D341Med (cell line): Measurements from ENCODE around the gene ABHD16B.

Experiments used
- DNase-seq: peaks from one replicate; pipeline ENCODE4 v3.0.0; 2012; ENCODE audit warnings: low spot score

The ABHD16B gene

DNA sequence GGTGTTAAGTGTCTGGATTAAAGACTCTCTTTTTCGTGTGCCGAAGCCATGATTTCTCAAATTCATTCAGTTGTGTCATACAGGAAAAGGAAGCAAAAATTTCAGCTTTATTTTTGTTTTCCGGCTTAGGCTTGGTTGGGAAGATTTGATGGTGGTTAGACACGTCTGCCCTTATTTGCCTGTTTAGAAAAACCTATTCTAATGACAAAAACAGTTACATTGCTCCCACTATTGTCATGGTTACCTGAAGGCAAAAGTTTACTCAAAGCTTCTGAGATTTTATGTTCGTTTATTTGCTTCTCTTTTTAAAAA, 34.6 kb downstream of the ABHD16B start:
- no peak for DNase-seq

DNA sequence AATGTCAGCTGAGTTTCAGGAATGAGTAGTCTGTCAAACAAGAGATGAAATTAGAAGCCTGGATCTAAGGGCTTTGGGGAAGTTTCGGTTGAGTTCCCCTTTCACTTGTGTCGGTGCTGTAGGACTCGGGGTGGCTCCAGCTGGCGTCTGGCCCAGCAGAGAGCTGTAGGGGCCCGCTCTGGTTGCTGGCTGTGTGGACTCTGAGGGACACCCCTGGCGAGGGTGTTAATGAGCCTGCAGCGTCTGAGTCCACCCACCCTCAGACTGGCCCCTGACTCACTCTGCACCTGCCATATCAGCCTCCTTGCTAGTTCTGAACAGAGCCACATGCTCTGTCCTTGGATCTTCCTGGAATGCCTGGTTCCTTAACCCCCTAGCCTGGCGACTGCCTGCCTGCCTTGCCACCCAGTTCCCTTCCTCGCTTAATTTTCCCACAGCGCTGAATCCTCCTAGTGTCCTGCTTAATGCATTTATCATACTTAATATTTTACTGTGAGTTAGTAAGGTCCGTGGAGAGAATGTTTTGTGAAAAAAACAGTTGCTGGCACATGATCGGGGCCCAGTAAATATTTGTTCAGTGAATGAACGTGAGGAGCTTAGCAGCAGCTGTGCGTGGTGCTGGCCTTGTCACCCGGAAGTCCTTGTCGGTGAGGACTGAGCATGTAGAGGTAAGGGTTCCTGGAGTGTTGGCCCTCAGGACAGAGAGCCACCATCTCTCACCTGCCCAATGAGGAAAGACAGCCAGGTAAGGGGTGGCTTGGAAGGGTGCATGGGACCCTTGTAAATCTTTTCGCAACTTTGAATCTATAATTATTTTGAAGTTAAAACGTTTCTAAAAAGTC, 35.2 kb downstream of the ABHD16B start:
- peak; percentile 27 for DNase-seq

DNA sequence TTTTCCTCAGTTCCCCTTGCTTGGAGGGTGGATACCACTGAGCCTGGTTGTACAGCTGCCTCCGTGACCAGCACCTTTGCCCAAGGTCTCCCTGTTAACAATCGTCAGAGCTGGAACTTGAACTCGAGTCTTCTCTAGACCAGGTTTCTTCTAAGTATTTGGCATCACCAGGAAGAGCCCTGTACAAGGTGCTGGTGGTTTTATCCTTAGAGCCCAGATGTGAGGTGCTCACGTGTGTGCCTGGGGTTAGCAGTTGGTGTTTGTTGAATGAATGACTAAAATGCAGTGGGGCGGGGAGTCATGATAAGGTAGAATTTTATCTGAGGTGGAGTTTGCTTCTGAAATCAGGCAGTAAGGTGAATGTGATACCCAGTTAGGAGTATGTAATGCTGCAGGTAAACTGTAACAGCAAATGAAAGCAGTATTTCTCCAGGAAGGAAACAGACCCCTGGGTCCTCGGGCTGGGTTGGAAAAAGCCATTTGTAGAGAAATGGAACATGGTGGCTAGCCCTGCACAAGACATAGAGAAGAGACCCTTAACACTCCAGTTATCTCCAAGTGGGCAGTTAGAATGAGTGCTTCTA, 36.8 kb downstream of the ABHD16B start:
- no peak for DNase-seq

DNA sequence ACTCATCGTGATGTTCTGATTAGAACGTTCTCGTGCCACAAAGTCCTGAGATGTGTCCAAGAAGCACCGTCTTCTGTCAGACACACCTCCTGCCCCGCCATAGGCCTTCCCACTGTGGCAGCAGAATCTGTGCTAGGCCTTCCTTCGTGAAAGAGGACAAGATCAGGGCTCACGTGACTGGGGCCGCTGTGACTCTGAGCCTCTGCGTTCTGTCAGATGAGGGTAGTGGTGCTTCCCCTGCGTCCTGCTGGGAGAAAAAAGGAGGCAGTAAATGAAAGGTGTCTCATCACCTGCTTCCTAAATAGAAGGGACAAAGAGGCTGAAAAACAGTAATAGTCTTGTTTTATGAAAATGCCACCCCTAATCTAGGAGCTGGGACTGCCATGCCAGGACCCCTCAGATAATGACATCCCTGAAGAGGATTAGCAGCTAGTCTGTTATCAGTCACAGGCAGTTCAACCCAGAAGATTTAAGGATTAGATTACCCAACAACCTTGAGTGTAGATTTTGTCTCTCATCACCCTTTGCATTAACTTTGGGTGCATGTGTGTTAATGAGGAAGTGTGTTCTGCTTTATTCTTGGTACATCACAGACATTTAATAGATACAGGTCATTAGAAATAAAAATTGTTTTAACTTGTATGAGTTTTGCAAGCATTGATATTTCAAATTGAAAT, 37.7 kb downstream of the ABHD16B start:
- peak; percentile 70 for DNase-seq

DNA sequence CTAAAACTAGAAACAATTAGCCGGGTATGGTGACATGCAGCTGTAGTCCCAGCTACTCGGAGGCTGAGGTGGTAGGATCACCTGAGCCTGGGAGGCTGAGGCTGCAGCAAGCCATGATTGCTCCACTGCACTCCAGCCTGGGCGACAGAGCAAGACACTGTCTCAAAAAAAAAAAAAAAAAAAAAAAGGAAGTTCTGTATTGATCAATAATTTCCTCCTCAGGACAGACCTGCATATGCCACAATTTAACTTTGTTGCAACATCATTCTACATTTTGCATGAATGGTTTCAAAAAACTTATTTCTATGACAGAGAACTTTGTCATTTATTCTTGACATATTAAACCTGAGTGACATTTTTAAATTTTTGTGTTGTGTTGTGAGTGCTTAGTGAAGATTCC, 39.1 kb downstream of the ABHD16B start:
- DNase-seq = no peak

DNA sequence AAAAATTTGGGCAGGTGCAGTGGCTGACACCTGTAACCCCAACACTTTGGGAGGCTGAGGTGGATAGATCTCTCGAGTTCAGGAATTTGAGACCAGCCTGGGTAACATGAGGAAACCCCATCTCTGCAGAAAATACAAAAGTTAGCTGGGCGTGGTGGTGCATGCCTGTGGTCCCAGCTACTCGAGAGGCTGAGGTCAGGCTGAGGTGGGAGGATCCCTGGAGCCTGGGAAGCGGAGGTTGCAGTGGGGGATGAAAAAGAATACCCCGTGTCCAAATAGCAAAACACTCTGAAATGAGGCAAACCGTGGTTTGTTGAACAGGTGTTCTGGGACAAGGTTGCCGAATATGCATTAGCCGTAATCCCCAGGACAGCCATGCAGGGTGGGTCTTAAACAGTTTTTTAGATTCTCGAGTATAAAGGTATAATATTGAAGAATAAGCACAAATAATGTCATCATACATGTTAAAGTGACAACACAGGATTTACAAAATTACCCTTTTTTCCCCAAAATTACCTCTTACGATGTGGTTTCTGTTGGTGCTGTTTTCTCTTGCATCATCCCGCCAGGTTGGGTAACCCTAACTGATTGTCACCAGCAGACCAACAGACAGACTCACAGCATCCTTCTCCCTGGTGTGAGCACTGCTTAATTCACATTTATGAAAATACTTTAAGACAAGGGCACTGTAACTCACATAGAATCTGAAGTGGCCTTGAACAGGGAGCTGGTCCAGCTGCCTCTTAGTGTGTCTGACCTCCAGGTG, 42.7 kb downstream of the ABHD16B start:
- no peak for DNase-seq

DNA sequence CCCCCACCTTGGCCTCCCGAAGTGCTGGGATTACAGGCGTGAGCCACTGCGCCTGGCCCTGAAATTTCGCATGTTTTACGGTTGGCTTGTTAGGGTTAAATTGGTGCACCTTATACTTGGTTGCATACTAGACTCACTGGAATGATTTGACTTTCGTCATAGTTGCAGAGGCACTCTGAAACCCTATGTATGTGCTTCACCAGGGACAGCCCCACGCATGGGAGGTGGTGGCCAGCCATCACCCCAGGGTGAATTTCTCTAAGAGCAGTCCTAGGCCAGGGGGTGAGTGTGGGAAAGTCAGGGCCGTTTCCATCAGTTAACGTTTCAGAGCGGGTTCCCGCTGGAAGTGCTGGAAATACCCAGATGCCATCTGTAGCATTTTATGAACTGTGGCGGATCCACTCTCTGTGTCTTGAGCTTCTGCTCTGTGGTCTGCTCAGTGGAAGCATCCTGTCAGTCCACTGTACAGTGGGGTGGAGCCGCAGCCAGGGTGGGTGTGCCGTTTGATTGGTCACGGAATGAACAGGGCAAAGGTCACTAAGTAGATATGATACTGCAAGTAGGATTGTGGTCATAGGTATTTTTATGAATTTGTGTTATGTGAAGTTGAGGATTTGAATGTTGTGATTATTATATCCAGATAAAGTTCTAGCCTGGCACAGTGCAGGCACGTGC, 46.8 kb downstream of the ABHD16B start:
- no peak for DNase-seq

DNA sequence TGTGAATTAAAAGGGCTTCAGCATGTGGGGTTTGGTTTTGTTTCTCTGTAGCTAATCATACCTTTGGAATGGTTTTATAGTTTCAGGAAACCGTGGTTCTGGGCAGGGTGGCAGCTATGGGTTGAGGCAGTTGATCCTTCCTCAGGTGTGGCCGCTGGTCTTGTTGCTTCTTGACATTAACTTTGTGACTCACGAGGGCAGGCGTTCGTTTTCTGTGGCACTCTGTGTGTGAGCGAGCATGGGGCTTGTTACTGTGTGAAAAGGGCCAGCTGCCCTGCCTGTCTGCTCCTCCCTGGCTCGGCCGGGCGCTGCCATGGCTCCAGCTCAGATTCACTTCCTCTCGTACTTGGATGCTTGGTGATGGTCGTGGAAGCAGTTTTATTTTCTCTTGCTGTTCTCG, 49.9 kb downstream of the ABHD16B start:
- DNase-seq = no peak
